Lower leg skin (tissue), 4 donors: ENCODE measurements around the gene TGFBR2. TPM values are rescaled to one million over a fixed set of nuclear protein-coding genes. Genes with fewer than 3 reads are reported as not detected.

Source experiments
- DNase-seq, 2 donors: peaks; one replicate each; pipeline ENCODE4 v3.0.0-alpha.2; 2019; ENCODE audit warnings: low spot score in 2 of 2
- H3K4me3 ChIP-seq: fragments of 200-600 bp; sonication (generic); 2 replicates; pipeline ENCODE4 v1.5.1; 2017; ENCODE audit warnings: mild to moderate bottlenecking, low read depth; ENCODE audit not compliant: poor library complexity, severe bottlenecking
- CTCF ChIP-seq, 3 donors: fragments of 450-650 bp; IDR thresholded peaks; one replicate each; pipeline ENCODE4 v1.5.1; 2016; ENCODE audit warnings: antibody characterized with exemption in 3 of 3, mild to moderate bottlenecking in 3 of 3, moderate library complexity in 2 of 3
- POLR2A ChIP-seq, 2 donors: fragments of 450-650 bp; IDR thresholded peaks; one replicate each; pipeline ENCODE4 v1.6.1; 2016 to 2017; ENCODE audit warnings: antibody characterized with exemption in 2 of 2, mild to moderate bottlenecking in 1 of 2, moderate library complexity in 1 of 2
- WGBS, 2 donors: methylation state at CpG; one replicate each; pipeline ENCODE4 v1.1.5; 2018; 5-methylcytosine and 5-hydroxymethylcytosine counted together
- intact Hi-C: fragments of 100-400 bp; cut with DNase I; formaldehyde crosslinking; loops from one replicate; pipeline ENCODE4 v1.15.0; 2023; ENCODE audit warnings: low total_unique reads
- total RNA-seq, 4 donors: library from RNA; depleted of rRNA; stranded (reverse); fragments of >200 nt; gene quantifications; one replicate each; pipeline ENCODE4 v1.1.0, GENCODE V29; 2016

The TGFBR2 gene
- total RNA-seq, 4 donors from 2014 or later, result 57.8 to 109 (median 71.4) TPM

- intact Hi-C loops, result no loop called here
- WGBS, 2 donors, result 80 to 83% methylated on average over 3 of the region's 3 CpGs
These were observed 53.7 kb downstream of the TGFBR2 start for GRCh38 chr3:30660136-30660535.

GRCh38 chr3:30660656-30661055, 54.3 kb downstream of the TGFBR2 start:
- 79 to 84% methylated on average over 3 of the region's 3 CpGs for WGBS, 2 donors
- TF ChIP-seq POLR2A (IDR thresholded peaks at IDR 0.05) (no peak), CTCF (IDR thresholded peaks at IDR 0.05) (no peak)
- no peak overlapping the region for H3K4me3 ChIP-seq
- intact Hi-C loops, result no loop called here
- no peak for DNase-seq

More at GRCh38 chr3:30660136-30660535, 53.7 kb downstream of the TGFBR2 start:
- no peak for DNase-seq
- no peak for TF ChIP-seq CTCF (IDR thresholded peaks at IDR 0.05)
- TF ChIP-seq POLR2A (IDR thresholded peaks at IDR 0.05), result no peak
- no peak overlapping the region for H3K4me3 ChIP-seq

- 88 to 91% methylated on average over 2 of the region's 2 CpGs for WGBS, 2 donors
- H3K4me3 ChIP-seq, result no peak overlapping the region
- intact Hi-C loops, result no loop called here
- no peak for DNase-seq
- no peak for TF ChIP-seq CTCF (IDR thresholded peaks at IDR 0.05)
- no peak for TF ChIP-seq POLR2A (IDR thresholded peaks at IDR 0.05)
These were observed 54.9 kb downstream of the TGFBR2 start for GRCh38 chr3:30661098-30661873.

GRCh38 chr3:30662836-30663235, 56.4 kb downstream of the TGFBR2 start:
- intact Hi-C loops, result no loop called here
- TF ChIP-seq POLR2A (IDR thresholded peaks at IDR 0.05) (no peak), CTCF (IDR thresholded peaks at IDR 0.05) (no peak)
- WGBS, 2 donors, result 48 to 51% methylated on average over 3 of the region's 3 CpGs
- no peak for DNase-seq
- H3K4me3 ChIP-seq, result no peak overlapping the region

GRCh38 chr3:30663533-30664241, 57.3 kb downstream of the TGFBR2 start:
- intact Hi-C loops, result no loop called here
- 86 to 88% methylated on average over 4 of the region's 4 CpGs for WGBS, 2 donors
- TF ChIP-seq CTCF (IDR thresholded peaks at IDR 0.05) (no peak), POLR2A (IDR thresholded peaks at IDR 0.05) (no peak)
- no peak overlapping the region for H3K4me3 ChIP-seq
- no peak for DNase-seq
